NCI-H510A treated with DMSO at 0.1 percent for 48 hours (cell line): ENCODE results near the gene RAB29.

Source experiments
- DNase-seq: peaks from one replicate; lab custom pipeline; 2025; lab: John Stamatoyannopoulos, UW

RAB29 gene

DNA sequence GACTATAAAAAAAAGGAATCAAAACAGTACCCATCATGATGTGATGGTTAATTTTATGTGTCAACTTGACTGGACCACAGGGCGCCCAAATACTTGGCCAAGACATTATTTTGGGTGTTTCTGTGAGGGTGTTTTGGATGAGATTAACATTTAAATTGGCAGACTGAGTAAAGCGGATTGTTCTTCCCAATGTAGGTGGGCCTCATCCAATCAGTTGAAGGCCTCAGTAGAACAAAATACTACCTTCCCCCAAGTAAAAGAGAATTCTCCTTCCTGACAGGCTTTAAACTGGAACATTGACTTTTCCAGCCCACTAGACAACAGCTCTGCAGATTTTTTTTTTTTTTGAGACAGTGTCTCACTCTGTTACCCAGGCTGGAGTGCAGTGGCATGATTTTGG is 10.7 kb downstream of the RAB29 start:
- DNase-seq, result no peak

DNA sequence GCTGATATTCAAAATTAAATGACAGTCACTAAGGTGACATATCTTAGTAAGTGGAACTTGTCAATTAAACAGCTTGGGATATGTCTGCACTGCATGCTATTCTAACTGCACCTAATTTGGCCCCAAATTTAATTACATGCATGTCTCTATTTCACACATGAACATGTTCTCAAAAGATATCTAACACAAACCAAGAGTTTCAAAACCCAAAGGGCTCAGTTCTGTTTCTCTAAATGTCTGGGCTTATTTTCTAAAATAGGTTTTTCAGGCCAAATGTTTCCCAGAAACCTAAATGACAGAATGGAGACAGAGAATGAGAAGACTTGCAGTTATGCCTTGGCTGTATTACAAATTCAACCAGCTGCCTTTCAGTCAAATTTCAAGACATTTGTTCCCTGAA is 11.3 kb downstream of the RAB29 start:
- no peak for DNase-seq

DNA sequence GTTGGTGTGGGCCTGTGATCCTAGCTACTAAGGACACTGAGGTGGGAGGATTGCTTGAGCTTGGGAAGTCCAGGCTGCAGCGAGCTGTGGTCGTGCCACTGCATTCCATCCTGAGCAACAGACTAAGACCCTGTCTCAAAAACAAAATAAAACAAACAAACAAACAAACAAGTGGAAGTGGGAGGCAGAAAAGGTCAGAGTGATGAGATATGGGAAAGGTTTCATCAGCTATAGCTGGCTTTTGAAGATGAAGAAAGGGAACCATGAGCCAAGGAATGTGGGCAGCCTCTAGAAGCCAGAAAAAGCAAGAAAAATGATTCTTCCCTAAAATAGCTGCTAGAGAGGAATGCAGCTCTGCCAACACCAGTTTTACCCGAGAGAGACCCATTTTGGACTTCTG is 14.7 kb downstream of the RAB29 start:
- DNase-seq, result no peak

DNA sequence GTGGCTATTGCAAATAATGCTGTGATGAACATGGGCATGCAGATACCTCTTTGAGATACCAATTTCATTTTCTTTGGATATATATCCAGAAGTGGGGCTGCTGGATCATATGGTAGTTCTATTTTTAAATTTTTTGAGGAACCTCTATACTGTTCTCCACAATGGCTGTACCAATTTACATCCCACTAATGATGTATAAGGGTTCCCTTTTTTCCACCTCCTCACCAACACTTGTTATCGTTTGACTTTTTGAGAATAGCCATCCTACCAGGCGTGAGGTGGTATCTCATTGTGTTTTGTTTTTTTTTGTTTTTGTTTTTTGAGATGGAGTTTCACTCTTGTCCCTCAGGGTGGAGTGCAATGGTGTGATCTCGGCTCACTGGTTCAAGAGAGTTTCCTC is 18.7 kb downstream of the RAB29 start:
- DNase-seq, result no peak

DNA sequence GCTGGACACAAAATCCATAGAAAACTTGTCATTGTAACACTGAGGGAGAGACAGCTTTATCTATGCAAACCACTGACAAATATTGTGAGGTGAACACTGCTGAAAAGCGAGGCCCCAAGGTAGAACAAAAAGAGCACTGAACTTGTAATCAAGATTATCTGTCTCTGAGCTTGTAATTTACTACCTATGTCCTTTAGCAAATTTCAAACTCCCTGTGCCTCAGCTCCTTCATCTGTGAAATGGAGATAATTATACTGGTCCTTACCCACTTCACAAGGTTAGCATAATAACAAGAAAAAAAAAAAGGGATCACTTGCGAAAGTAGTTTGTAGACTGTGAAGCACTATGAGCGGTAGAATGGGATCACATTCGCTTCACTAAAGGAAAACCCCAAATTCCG is 20.4 kb downstream of the RAB29 start:
- DNase-seq, result no peak

DNA sequence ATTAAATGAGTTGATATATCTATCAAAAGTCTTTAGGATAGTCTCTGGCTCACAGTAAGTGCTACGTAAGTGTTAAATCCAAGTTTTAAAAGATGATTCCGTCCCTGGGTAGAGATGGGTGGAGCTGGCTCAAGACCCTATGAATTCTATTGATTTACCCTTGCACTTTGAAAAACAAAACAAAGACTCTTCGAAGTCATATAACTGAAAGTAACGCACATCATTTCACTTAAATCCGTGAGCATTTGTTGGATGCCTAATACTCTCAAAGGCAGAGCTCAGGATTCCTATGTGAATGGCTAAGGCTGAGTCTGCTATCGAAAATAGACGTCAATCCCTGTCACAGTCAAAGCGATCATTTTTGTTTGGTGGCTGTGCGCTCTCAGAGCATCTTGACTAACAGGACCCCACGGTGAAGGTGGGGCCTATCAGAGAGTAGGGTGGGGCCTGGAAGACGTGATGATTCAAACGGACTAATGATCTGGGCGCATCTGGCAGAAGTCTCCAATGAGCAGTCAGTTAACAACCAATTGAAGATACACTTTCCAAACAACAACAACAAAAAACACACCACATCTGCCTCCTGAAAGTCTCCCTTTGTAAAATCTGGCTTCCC is 24.1 kb downstream of the RAB29 start:
- DNase-seq, result no peak

DNA sequence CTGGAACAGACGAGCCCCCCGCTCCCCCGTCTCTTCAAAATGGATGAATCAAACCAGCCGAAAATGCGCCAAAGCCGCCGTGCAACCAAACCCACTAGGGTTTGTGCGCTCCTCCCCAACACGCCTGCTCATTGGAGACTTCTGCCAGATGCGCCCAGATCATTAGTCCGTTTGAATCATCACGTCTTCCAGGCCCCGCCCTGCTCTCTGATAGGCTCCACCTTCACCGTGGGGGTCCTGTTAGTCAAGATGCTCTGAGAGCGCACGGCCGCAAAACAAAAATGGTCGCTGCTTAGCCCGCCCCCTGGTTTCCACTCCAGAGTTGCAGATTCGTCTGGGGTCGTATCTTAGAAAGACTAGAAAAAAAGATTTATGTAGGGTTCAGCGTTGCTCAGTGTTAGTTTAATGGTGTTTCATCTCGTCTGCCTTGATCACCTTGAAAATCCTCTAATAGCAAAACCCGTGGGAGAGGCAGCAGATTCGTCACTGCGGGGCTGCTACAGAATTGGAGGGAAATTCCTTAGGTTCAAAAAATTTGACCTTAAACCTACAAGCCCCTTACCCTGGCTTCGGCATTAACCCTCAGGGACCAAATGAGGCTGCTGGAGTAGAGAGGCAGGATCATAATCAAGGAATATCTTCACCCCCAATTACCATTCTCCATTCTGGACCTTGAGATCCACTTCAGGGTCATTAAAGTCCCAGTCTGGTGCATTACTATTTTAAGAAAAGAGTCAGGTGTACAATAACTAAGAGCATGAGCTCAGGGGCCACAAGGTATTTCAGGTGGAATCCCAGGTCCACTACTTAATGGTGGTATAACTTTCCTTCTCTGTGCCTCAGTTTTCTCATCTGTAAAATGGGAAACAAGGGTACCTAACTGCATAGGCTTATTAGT is 24.9 kb downstream of the RAB29 start, which contains the start of gene NUCKS1:
NUCKS1 (minus strand) TSS at position 45 of the 898 bp plus-strand sequence. CDS start 209 bp downstream, outside the sequence.
- peak; percentile 98 for DNase-seq

DNA sequence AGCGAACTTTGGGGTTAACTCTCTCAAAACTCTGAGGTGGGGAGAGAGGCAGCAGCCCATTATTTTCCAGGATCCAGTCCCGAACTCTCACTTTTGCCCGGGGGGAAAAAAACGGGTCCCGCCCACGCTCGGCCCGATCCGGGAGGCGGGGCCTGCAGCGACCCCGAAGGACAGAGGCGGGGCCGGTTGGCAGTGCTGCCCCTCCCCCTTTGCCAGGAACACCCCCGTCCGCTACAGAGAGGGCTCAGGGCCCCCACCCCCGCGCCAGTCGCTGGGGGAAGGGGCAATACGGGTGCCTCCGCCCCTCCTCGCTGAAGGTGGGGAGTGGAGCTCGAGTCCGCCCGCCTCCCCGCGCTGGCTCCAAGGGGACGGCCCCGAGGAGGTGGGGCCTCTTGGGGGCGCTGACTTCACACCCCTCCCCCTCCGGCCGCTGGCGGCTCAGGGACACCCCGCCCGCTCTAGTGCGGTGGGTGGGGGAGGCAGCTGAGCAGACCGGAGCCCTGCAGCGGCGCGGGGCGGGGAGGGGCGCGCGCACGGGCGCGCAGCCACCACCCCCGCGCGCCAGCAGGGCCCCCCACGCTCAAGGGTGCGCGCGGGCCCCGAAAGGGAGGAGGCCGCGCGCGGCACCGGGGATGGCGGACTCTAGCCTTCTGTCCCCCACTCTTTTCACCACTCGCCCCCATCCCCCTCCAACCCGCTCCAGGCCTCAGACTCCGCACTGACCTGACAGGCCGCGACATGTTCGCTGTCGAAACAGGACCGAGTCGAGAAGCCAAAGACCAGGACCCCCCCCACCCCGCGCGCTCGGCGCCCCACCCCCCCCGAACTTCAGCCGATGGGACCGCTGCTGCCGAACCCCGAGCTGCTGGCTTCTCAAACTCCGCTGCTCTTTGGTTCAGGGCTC is 25.8 kb downstream of the RAB29 start:
- DNase-seq, result peak; percentile 81

DNA sequence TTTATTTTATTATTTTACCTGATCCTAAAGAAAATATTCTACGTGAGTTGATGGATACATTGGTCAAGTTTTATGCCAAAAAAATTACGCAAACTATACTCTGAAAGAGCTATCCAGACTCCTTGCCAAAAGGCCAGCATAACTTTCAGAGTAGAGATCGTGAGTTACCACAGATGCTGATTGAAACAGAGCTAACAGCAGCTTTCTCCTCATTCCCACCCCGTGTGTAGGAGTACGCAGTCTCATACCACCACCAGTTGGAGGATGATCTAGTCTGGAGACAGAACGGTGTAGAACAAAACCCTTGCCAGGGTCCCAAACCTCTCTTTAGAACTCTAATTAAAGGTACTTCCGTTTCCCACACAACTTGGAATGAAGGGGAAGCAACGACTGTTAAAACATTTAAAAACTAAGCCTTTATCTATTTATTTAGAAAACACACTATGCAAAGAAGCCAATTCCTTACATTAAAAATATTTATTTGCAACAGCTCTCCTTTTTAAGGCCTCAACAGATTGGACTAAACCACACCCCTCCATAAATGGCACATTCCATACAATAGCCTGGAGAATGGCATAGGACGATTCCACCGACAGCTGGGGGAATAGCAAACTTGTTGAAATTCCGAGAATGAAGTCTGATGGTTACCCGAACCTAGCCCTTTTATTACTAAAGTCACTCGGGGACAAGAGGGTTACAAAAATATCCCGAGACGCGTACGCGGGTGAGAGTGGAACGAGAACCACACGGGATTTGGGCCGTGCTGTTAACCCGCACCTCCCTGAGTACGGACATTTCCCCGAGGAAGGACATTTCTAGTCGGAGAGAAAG is 26.7 kb downstream of the RAB29 start:
- DNase-seq, result peak; percentile 44

DNA sequence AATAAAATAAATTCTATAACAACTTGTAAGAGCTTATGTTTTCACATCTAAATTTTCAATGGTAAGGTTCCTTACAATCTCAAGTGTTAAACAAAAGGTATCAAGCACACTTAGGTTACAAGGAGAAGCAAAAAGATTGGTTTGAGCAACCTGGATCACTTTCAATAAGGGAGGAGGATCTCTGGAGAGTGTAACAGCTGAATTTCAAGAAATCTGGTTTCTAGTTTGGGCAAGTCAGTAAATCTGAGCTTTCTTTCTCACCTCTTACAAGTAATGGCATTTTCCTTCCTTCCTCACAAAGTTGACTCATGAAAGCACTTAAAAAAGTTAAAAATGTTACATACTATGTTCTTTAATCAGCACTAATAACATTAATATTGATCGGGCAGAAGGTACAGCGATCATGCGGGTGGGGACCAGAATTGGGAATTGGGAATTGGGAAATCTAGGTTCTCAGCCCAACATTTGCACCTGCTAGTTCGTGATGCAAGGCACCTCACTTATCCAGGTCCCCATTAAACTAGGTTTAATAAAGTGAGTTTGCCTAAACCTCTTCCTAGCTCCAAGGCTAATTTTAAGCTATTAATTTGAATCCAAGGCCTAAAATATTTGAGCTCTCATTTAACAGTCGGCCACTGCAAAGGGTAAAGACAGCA is 28.4 kb downstream of the RAB29 start:
- no peak for DNase-seq

DNA sequence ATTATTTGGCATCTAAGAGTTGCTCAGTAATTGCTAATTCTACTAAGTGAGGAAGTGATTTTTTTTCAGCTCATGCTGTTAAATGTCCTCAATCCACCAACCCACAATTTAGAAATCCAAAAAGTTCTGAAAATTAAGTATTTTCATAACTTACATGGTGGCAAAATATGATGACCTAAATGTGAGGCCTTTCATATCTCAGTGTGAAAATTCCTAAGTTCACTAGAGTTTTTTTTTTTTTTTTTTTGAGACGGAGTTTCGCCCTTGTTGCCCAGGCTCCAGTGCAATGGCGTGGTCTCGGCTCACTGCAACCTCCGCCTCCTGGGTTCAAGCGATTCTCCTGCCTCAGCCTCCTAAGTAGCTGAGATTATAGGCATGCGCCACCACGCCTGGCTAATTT is 30.9 kb downstream of the RAB29 start:
- DNase-seq, result no peak

DNA sequence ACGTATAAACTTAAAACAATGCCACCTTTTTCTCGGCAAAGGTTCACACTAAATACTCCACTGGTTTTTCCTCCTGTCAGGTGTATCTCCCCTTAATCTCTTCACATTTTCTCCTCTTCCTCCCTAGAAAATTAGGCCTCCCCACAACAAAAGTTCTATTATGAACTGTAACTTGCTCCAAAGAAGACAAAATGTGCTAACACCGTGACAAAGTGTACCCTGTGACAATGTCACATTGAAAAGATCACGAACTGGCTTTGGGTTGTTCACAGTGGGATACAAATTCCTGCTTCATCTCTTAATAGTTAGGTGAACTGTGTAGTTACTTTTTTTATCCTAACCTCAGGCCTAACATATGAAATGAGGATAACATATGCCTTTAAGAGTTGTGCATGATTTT is 31.3 kb downstream of the RAB29 start:
- DNase-seq, result no peak

DNA sequence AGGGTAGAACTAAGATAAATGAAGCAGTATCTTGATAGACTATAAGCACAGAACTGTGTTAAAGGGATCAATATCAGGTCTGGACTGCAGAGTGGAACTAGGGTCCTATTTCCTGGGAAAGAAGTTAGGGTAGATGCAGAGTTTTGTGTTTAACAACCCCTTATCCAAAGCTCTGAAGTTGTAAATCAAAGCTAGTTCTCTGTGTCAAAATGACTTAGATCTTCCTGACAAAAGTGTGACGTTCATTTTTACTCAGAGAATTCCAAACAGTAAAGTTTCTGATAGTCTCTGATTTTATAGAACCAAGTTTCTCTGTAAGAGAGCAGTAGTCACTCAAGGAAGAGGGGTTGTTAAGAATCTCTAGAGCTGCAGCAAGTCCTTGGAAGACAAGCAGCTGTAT is 33.6 kb downstream of the RAB29 start:
- DNase-seq, result no peak

DNA sequence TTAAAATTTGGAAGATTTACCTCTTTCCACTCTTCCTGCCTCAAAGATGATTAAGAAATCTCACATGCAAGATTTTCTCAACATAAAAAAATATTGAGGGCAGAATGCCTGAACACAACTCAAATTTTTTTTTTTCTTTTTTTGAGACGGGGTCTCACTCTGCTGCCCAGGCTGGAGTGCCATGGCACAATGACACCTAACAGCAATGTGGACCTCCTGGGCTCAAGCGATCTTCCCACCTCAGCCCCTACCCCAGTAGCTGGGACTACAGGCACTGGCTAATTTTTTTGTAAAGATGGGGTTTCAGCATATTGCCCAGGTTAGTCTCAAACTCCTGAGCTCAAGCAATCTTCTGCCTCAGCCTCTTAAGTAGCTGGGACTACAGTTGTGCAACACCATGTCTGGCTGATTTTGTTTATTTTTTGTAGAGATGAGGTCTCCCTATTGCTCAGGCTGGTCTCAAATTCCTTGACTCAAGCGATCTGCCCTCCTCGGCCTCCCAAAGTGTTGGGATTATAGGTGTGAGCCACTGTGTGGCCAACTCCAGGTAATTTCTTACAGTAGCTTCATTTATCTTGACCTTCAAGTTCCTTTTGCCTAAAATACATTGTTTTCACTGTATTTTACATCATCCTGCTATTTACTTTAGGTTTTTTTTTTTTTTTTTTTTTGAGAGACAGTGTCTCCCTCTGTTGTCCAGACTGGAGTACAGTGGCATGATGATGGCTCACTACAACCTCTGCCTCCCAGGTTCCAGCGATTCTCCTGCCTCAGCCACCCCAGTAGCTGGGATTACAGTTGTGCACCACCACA is 35.7 kb downstream of the RAB29 start:
- DNase-seq, result no peak

DNA sequence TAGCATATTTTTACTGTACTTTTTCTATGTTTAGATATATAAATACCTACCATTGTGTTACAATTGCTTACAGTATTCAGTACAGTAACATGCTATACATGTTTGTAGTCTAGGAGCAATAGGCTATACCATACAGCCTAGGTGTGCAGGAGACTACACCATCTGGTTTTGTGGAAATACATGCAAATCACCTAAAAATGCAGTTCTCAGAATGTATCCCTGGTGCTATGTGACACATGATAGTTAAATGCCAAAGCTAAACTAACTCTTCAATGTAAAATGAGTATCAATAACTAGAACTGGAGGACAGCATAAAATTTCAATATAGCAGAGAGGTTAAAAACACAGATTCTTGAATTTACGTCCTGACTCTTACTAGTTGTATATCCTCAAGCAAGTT is 40.1 kb downstream of the RAB29 start:
- no peak for DNase-seq

DNA sequence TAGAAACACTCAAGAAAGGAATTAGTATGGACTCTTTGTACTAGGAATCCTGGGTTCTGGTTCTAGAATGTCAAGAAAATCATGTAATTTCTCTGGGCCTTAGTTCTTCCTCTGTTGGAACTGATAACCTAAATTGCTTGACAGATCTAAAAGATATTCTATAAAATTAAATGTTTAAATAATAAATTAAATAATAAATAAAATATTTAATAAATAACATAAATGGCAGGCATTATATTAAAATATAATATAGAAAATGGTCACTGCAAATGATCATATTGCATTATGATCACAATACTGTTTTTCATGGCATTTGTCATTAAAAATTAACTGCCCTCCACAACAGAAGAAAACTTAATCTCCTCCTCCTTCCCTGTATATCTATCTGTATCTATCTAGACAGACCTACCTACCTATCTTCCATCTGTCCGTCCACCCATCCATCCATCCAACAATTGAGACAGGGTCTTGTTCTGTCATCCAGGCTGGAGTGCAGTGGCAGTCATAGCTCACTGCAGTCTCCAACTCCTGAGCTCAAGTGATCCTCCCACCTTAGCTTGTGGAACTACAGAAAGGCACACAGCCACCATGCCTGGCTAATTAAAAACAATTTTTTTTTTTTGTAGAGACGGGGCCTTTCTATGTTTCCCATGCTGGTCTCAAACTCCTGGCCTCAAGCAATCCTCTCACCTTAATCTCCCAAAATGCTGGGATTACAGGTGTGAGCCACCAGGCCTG is 41.7 kb downstream of the RAB29 start:
- DNase-seq, result no peak

DNA sequence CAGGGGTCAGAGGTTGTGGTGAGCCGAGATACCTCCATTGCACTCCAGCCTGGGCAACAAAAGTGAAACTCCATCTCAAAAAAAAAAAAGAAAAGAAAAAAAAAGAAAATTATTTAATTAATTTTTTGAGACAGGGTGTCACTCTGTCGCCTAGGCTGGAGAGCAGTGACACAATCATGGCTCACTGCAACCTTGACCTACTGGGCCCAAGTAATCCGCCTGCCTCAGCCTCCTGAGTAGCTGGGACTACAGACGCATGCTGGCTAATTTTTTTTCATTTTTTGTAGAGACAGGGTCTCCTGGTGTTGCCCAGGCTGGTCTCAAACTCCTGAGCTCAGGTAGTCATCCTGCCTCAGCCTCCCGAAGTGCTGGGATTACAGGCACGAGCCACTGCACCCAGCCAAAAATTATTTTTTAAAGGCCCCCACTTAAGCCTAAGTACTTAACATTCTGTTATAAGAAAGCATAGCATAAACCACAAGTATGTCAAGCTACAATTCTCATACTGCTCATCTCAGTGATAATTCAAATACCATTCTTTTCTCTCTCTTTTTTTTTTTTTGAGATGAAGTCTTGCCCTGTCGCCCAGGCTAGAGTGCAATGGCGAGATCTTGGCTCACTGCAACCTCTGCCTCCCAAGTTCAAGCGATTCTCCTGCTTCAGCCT is 45.2 kb downstream of the RAB29 start:
- DNase-seq, result no peak

DNA sequence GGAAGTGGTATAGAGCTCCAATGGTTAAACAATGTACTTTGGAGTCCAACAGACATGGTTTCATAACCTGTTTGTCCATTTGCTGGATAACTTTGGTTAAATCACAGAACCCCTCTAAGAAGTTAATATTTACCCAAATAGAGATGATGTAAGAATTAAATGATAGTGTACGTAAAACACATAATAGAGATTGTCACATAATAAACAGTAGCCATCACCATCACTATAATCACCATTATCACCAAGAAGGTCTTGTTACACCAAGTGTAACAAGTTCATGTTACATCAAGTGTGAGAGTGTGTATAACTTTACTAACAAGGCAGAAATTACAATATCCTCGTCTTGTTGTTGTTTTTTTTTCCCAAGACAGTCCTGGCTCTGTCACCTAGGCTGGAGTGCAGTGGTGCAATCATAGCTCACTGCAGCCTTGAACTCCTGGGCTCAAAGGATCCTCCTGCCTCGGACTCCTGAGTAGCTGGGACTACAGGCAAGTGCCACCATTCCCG is 48.6 kb downstream of the RAB29 start:
- DNase-seq, result no peak

DNA sequence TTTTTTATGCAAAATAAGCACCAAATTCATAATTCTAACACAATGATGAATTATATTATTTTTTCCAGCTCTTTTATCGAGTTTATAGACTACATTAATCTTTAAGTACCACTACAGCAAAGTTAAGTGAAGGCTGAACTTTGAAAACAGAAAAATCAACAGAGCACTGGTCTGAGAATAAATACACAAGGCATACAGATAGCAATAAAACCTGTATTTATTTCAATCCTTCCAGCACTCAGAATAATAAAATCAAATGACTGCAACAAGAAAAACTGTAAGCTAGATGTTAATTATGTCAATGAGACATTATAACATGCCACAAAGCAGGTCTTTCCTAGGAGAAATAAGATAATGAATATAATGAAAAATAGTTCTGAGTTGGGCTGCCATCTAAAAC is 49.8 kb downstream of the RAB29 start:
- DNase-seq, result no peak
